MM.1S (cell line): Measurements from ENCODE around the gene ZNF672.
"Not testable (repeated sequence)": the region's sequence is repeated elsewhere in the genome, so short reads cannot be mapped to it uniquely, and the experiment has no call there.

Experiments used
- DNase-seq: peaks from one replicate; pipeline ENCODE4 v3.0.0-alpha.2; 2015
- H2AFZ ChIP-seq: fragments of 300-600 bp; sonication (generic); 2 replicates; pipeline ENCODE4 v1.6.0; 2016; ENCODE audit warnings: antibody characterized with exemption, low read length
- H3F3A ChIP-seq: fragments of 300-600 bp; sonication (generic); 2 replicates; pipeline ENCODE4 v1.6.1; 2016; ENCODE audit warnings: mild to moderate bottlenecking, antibody characterized with exemption, low read length, moderate library complexity, mixed read lengths; ENCODE audit not compliant: insufficient read depth
- H3K27ac ChIP-seq: fragments of 300-600 bp; sonication (generic); 2 replicates; pipeline ENCODE4 v1.5.1; 2016; ENCODE audit warnings: mild to moderate bottlenecking, low read length
- H3K27me3 ChIP-seq: fragments of 300-600 bp; sonication (generic); replicated peaks from 2 replicates; pipeline ENCODE4 v1.6.0; 2016; ENCODE audit warnings: low read length; ENCODE audit not compliant: insufficient read depth
- H3K36me3 ChIP-seq: fragments of 300-600 bp; sonication (generic); replicated peaks from 2 replicates; pipeline ENCODE4 v1.6.1; 2016; ENCODE audit warnings: mild to moderate bottlenecking, low read length, mixed read lengths; ENCODE audit not compliant: insufficient read depth
- H3K4me1 ChIP-seq: fragments of 300-600 bp; sonication (generic); 2 replicates; pipeline ENCODE4 v1.6.1; 2016; ENCODE audit warnings: low read length, mixed read lengths
- H3K4me2 ChIP-seq: fragments of 300-600 bp; sonication (generic); 2 replicates; pipeline ENCODE4 v1.6.0; 2016; ENCODE audit warnings: low read depth, low read length
- H3K4me3 ChIP-seq: fragments of 300-600 bp; sonication (generic); 2 replicates; pipeline ENCODE4 v1.5.1; 2016; ENCODE audit warnings: low read length, mixed read lengths
- H3K79me2 ChIP-seq: fragments of 300-600 bp; sonication (generic); 2 replicates; pipeline ENCODE4 v1.6.1; 2016; ENCODE audit warnings: mixed run types, low read length, mixed read lengths
- H3K9ac ChIP-seq: fragments of 300-600 bp; sonication (generic); 2 replicates; pipeline ENCODE4 v1.6.1; 2016; ENCODE audit warnings: low read length, mixed read lengths
- H3K9me2 ChIP-seq: fragments of 300-600 bp; sonication (generic); replicated peaks from 2 replicates; pipeline ENCODE4 v1.6.1; 2016; ENCODE audit warnings: mild to moderate bottlenecking, low read length, mixed read lengths; ENCODE audit not compliant: insufficient read depth
- H3K9me3 ChIP-seq: fragments of 300-600 bp; sonication (generic); replicated peaks from 2 replicates; pipeline ENCODE4 v1.6.1; 2016; ENCODE audit warnings: mild to moderate bottlenecking, low read length, mixed read lengths; ENCODE audit not compliant: insufficient read depth
- H4K20me1 ChIP-seq: fragments of 300-600 bp; sonication (generic); 2 replicates; pipeline ENCODE4 v1.6.1; 2016; ENCODE audit warnings: mild to moderate bottlenecking, low read length, moderate library complexity, mixed read lengths; ENCODE audit not compliant: insufficient read depth
- CTCF ChIP-seq: fragments of 300-600 bp; sonication (generic); IDR thresholded peaks from 2 replicates; pipeline ENCODE4 v1.5.1; 2016; ENCODE audit warnings: antibody characterized with exemption, low read length, mixed read lengths
- EZH2 ChIP-seq: fragments of 300-600 bp; sonication (generic); optimal IDR thresholded peaks from 2 replicates; pipeline ENCODE3; 2017; ENCODE audit warnings: low read depth, mild to moderate bottlenecking, antibody characterized with exemption, low read length, mixed read lengths
- EZH2phosphoT487 ChIP-seq: fragments of 300-600 bp; sonication (generic); IDR thresholded peaks from 2 replicates; pipeline ENCODE4 v1.6.1; 2018; ENCODE audit warnings: antibody characterized with exemption, low read length

ZNF672 gene

GRCh38 chr1:248828845-248829244, 9.2 kb upstream of the ZNF672 start:
- Histone ChIP-seq H2AFZ (no peak overlapping the region), H3K36me3 (no peaks in the 10 kb centered on the region), H3K4me2 (no peak overlapping the region), H3K79me2 (peaks cover 18% of the 10 kb centered on the region), H3F3A (peaks cover 8% of the 10 kb centered on the region), H3K9me2 (no peaks in the 10 kb centered on the region), H4K20me1 (no peaks in the 10 kb centered on the region), H3K27me3 (peaks cover 4% of the 10 kb centered on the region; the same call in 1 of the 2 replicates), H3K27ac (no peak overlapping the region), H3K4me3 (no peak overlapping the region), H3K9me3 (no peaks in the 10 kb centered on the region), H3K9ac (no peak overlapping the region), H3K4me1 (peaks cover 12% of the 10 kb centered on the region)
- TF ChIP-seq EZH2 (no peak), CTCF (no peak), EZH2phosphoT487 (no peak)
- DNase-seq, result no peak

- H3K27me3 ChIP-seq, H3K9me3 ChIP-seq, DNase-seq, H3K36me3 ChIP-seq, H3K4me2 ChIP-seq, H3K9ac ChIP-seq, H2AFZ ChIP-seq, H3K79me2 ChIP-seq, H4K20me1 ChIP-seq, H3K4me3 ChIP-seq, H3K4me1 ChIP-seq, H3F3A ChIP-seq, H3K27ac ChIP-seq, H3K9me2 ChIP-seq: not testable (repeated sequence)
Observed at GRCh38 chr1:248830718-248831017, 7.4 kb upstream of the ZNF672 start.

- Histone ChIP-seq H3K4me3 (no peak overlapping the region), H3F3A (peaks cover under 1% of the 10 kb centered on the region; the same call in 1 of the 2 replicates), H3K79me2 (no peaks in the 10 kb centered on the region), H4K20me1 (no peaks in the 10 kb centered on the region), H2AFZ (no peak overlapping the region), H3K36me3 (no peaks in the 10 kb centered on the region), H3K27me3 (peaks cover 4% of the 10 kb centered on the region; the same call in 1 of the 2 replicates), H3K27ac (no peak overlapping the region), H3K4me2 (no peak overlapping the region), H3K9ac (no peak overlapping the region), H3K9me3 (no peaks in the 10 kb centered on the region), H3K9me2 (no peaks in the 10 kb centered on the region), H3K4me1 (no peaks in the 10 kb centered on the region)
- TF ChIP-seq EZH2phosphoT487, result no peak
- TF ChIP-seq CTCF, result no peak
- no peak for TF ChIP-seq EZH2
- no peak for DNase-seq
Observed at GRCh38 chr1:248831842-248832241, 6.2 kb upstream of the ZNF672 start.

GRCh38 chr1:248834343-248834940, 3.6 kb upstream of the ZNF672 start:
- Histone ChIP-seq H3K4me2 (no peak overlapping the region), H3K9me2 (no peaks in the 10 kb centered on the region), H3K9me3 (no peaks in the 10 kb centered on the region), H3K79me2 (peaks cover 5% of the 10 kb centered on the region), H3K4me1 (no peaks in the 10 kb centered on the region), H3K27ac (no peak overlapping the region), H4K20me1 (no peaks in the 10 kb centered on the region), H3K9ac (no peak overlapping the region), H2AFZ (no peak overlapping the region), H3K4me3 (no peak overlapping the region), H3K27me3 (no peaks in the 10 kb centered on the region; the same call in 1 of the 2 replicates), H3K36me3 (no peaks in the 10 kb centered on the region), H3F3A (peaks cover 8% of the 10 kb centered on the region)
- no peak for DNase-seq
- no peak for TF ChIP-seq CTCF
- TF ChIP-seq EZH2, result no peak
- no peak for TF ChIP-seq EZH2phosphoT487
